Activated naive CD8-positive, alpha-beta T cell treated with anti-CD3 and anti-CD28 coated beads for 36 hours (primary cell): Measurements from ENCODE around the gene EIF3A. TPM values are rescaled to one million over a fixed set of nuclear protein-coding genes. Genes with fewer than 3 reads are reported as not detected.

Experiments
- DNase-seq: peaks from one replicate; pipeline ENCODE4 v3.0.0; 2021
- H3K27ac Mint-ChIP-seq: one replicate; pipeline ENCODE4 v1.8.0; 2022; ENCODE audit warnings: mild to moderate bottlenecking, moderate library complexity, mixed read lengths
- H3K27me3 Mint-ChIP-seq: one replicate; pipeline ENCODE4 v1.8.0; 2022; ENCODE audit warnings: mild to moderate bottlenecking, mixed read lengths
- H3K36me3 Mint-ChIP-seq: one replicate; pipeline ENCODE4 v1.8.0; 2021; ENCODE audit warnings: mild to moderate bottlenecking, mixed read lengths
- H3K4me1 Mint-ChIP-seq: one replicate; pipeline ENCODE4 v1.8.0; 2021; ENCODE audit warnings: mixed read lengths
- H3K4me3 Mint-ChIP-seq: one replicate; pipeline ENCODE4 v1.8.0; 2022; ENCODE audit warnings: mild to moderate bottlenecking, moderate library complexity, mixed read lengths
- H3K9me3 Mint-ChIP-seq: one replicate; pipeline ENCODE4 v1.8.0; 2022; ENCODE audit warnings: mixed read lengths
- total RNA-seq, 2 experiments: library from RNA; stranded (reverse); gene quantifications; one replicate each; pipeline ENCODE4 v1.2.3, GENCODE V29; 2021

The EIF3A gene
- total RNA-seq, 2 experiments from 2014 or later, result 160 to 163 TPM

DNA sequence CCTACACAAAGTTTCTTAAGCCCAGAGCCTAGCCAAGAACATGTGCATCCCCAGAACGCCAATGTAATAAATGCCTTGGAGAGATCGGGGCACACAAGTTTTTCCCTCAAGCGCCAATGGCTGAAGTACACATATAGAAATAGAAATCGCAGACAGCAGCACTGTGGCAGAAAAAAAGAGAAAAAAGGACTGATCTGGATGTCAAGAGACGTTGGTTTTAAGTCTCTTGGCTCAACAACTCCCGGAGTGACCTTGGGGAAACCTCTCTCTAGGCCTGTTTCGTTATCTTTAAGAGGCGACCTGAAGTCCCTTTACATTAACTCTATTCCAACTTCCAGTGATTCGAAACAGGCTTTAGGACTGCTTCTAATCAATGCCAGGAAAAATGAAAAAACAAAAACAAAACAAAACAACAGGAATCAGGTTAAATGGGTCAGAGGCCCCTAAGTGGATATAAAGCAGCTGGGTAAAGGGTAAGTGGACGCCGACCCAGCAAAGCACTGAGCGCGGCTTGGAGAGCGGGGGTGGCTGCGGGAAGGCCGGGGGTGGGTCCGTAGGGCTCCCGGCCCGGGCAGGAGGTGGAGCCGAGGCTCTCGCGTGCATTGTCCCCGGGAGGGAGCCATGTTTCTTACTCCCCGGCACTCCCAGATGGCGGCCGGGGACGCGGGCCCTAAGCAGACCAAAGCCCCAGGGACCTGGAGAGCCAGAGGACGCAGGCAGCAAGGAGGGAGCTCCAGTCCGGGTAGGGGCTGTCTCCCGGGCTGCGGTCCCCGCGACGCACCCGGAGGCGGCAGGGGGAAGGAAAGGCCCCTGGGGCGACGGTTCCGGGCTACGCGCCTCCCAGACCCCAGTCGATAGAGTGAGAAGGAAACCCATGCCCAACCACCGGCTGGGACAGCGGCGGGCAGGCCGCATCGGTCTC is 757 bp downstream of the EIF3A start:
- H3K36me3 Mint-ChIP-seq, result peaks cover 42% of the 10 kb centered on the region
- peaks cover 30% of the 10 kb centered on the region for H3K4me1 Mint-ChIP-seq
- no peaks in the 10 kb centered on the region for H3K9me3 Mint-ChIP-seq
- no peaks in the 10 kb centered on the region for H3K27me3 Mint-ChIP-seq
- peak overlapping the region; percentile 96 for H3K4me3 Mint-ChIP-seq
- peak; percentile 80 for DNase-seq
- peak overlapping the region; percentile 93 for H3K27ac Mint-ChIP-seq

- peak overlapping the region; percentile 96 for H3K4me3 Mint-ChIP-seq
- DNase-seq, result no peak
- H3K27ac Mint-ChIP-seq, result peak overlapping the region; percentile 93
- peaks cover 43% of the 10 kb centered on the region for H3K36me3 Mint-ChIP-seq
- H3K4me1 Mint-ChIP-seq, result peaks cover 35% of the 10 kb centered on the region
- H3K27me3 Mint-ChIP-seq, result no peaks in the 10 kb centered on the region
- no peaks in the 10 kb centered on the region for H3K9me3 Mint-ChIP-seq
These were observed 2.0 kb downstream of the EIF3A start for GRCh38 chr10:119078422-119079179.

DNA sequence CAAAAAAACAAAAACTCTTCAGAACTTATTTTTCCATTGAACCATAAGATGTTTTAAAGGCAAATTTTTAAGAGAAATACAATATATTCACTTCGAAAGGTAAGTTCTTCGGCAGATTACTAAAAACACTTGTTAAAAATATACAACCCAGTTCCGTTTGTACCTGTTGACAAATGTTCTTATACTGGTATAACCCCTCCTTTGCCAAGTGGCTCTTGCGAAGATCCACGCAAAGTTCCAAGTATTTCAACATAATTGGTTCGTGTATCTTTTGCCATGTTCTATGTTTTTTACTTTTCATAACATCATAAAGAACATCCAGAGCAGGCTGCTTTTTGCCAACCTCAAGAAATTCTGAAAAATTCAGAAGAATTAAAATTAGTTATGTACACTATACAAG is 7.0 kb downstream of the EIF3A start:
- H3K27me3 Mint-ChIP-seq, result no peaks in the 10 kb centered on the region
- DNase-seq, result no peak
- H3K36me3 Mint-ChIP-seq, result peaks cover 55% of the 10 kb centered on the region
- peaks cover 44% of the 10 kb centered on the region for H3K4me1 Mint-ChIP-seq
- H3K4me3 Mint-ChIP-seq, result no peak overlapping the region
- no peaks in the 10 kb centered on the region for H3K9me3 Mint-ChIP-seq
- H3K27ac Mint-ChIP-seq, result no peak overlapping the region

GRCh38 chr10:119070395-119071165 is 10.0 kb downstream of the EIF3A start:
- DNase-seq, result no peak
- H3K9me3 Mint-ChIP-seq, result no peaks in the 10 kb centered on the region
- no peak overlapping the region for H3K27ac Mint-ChIP-seq
- H3K27me3 Mint-ChIP-seq, result no peaks in the 10 kb centered on the region
- H3K4me1 Mint-ChIP-seq, result peaks cover 29% of the 10 kb centered on the region
- H3K36me3 Mint-ChIP-seq, result peaks cover 49% of the 10 kb centered on the region
- H3K4me3 Mint-ChIP-seq, result no peak overlapping the region

DNA sequence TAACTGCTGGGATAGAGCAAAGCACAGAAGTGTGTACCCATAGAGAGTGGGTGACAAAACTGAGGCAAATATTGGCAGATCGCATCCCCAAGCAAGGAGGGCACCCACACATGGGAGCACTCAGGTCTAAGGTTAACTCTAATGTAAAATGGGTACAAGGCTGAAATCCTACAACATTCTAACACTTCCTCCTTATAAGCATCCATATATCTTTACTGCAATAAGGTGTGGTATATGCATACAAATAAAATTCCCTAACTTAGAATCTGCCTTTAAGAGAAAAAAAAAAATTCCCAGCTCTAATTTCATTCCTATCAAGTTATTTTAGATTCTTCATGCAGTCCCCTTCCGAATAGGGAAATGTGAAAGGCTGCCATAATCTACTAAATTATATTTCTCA is 18.7 kb downstream of the EIF3A start:
- H3K4me3 Mint-ChIP-seq, result no peak overlapping the region
- no peak overlapping the region for H3K27ac Mint-ChIP-seq
- peaks cover 57% of the 10 kb centered on the region for H3K36me3 Mint-ChIP-seq
- H3K9me3 Mint-ChIP-seq, result no peaks in the 10 kb centered on the region
- H3K4me1 Mint-ChIP-seq, result peaks cover 18% of the 10 kb centered on the region
- no peaks in the 10 kb centered on the region for H3K27me3 Mint-ChIP-seq
- DNase-seq, result no peak

- Mint-ChIP-seq H3K4me1 (peaks cover 18% of the 10 kb centered on the region), H3K4me3 (no peak overlapping the region), H3K36me3 (peaks cover 61% of the 10 kb centered on the region), H3K27me3 (no peaks in the 10 kb centered on the region), H3K9me3 (no peaks in the 10 kb centered on the region), H3K27ac (peak overlapping the region; percentile 0)
- no peak for DNase-seq
These were observed 19.3 kb downstream of the EIF3A start for GRCh38 chr10:119061352-119061751.

GRCh38 chr10:119060107-119060506 is 20.5 kb downstream of the EIF3A start:
- Mint-ChIP-seq H3K4me3 (no peak overlapping the region), H3K9me3 (no peaks in the 10 kb centered on the region), H3K27me3 (no peaks in the 10 kb centered on the region), H3K4me1 (peaks cover 16% of the 10 kb centered on the region), H3K36me3 (peaks cover 54% of the 10 kb centered on the region), H3K27ac (no peak overlapping the region)
- DNase-seq, result no peak

- H3K36me3 Mint-ChIP-seq, result peaks cover 54% of the 10 kb centered on the region
- peaks cover 13% of the 10 kb centered on the region for H3K4me1 Mint-ChIP-seq
- H3K27me3 Mint-ChIP-seq, result no peaks in the 10 kb centered on the region
- no peaks in the 10 kb centered on the region for H3K9me3 Mint-ChIP-seq
- H3K27ac Mint-ChIP-seq, result no peak overlapping the region
- no peak for DNase-seq
- H3K4me3 Mint-ChIP-seq, result no peak overlapping the region
These were observed 21.1 kb downstream of the EIF3A start for GRCh38 chr10:119059557-119059956.

DNA sequence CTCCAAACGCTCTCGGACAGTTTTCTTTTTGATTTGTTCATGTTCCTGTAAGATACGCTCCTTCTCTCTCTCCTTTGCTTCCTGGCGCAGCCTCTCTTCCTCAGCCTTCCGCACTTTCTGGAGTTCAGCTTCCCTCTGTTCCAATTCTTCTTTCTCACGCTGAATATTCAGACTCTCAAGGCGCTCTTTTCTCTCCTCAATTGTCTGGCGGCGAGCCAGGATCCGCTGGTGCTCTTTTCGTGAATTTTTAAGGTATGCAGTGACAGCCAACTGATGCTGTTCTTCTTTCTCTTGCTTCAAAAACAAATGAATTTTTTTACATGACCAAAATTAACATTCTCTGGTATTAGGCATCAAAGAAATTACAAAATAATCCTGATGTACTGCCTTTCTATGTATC is 22.6 kb downstream of the EIF3A start:
- H3K27ac Mint-ChIP-seq, result peak overlapping the region; percentile 42
- H3K9me3 Mint-ChIP-seq, result no peaks in the 10 kb centered on the region
- peaks cover 13% of the 10 kb centered on the region for H3K4me1 Mint-ChIP-seq
- H3K4me3 Mint-ChIP-seq, result no peak overlapping the region
- peaks cover 49% of the 10 kb centered on the region for H3K36me3 Mint-ChIP-seq
- no peaks in the 10 kb centered on the region for H3K27me3 Mint-ChIP-seq
- no peak for DNase-seq

DNA sequence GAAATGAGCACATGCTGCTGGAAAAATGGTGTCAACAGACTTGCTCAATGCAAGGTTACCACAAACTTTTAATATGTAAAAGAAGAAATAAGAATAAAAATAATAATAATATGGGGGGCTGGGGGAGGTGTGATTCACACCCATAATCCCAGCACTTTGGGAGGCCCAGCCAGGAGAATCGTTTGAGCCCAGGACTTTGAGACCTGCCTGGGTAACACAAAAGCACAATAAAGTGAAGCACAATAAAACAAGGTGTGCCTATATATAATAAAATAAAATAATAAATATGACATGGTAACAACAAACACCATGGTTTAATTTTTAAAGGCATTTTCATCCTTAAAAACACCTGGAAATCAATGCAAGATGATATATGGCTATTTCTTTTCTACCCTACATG is 25.1 kb downstream of the EIF3A start:
- Mint-ChIP-seq H3K4me1 (peaks cover 4% of the 10 kb centered on the region), H3K27ac (no peak overlapping the region), H3K4me3 (no peak overlapping the region), H3K27me3 (no peaks in the 10 kb centered on the region), H3K36me3 (peaks cover 54% of the 10 kb centered on the region), H3K9me3 (no peaks in the 10 kb centered on the region)
- no peak for DNase-seq

DNA sequence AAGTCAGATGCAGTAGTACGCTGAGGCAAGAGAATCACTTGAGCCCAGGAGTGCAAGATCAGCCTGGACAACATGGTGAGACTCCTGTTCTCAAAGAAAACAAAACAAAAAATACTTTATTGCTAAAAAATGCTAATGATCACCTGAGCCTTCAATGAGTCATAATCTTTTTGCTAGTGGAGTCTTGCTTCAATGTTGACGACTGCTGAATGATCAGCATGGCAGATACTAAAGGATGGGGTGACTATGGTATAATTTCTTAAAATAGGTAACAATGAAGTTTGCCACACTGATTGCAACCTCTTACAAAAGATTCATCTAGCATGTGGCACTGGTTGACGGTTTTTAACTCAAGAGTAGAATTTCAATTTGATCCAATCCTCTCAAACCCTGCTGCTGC is 28.8 kb downstream of the EIF3A start:
- DNase-seq, result no peak
- Mint-ChIP-seq H3K36me3 (peaks cover 49% of the 10 kb centered on the region), H3K27ac (no peak overlapping the region), H3K27me3 (no peaks in the 10 kb centered on the region), H3K4me1 (peaks cover 4% of the 10 kb centered on the region), H3K9me3 (no peaks in the 10 kb centered on the region), H3K4me3 (no peak overlapping the region)

DNA sequence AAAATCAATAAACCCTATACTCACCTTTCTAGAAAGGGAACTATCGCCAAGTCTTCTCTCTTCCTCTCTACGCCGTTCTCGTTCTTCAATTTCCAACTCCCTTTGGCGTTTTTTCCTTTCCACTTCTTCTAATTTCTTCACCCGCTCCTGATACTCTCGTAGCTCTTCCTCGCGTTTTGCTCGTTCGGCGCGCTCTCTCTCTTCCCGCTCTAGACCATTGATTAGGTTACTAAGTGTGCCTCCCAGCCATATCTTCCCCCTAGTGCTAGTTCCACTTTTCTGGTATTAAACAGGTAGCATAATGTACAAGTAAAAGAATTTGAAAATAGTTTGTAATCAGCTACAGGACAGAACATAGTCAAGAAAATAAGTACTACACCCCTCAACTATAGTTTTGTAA is 30.8 kb downstream of the EIF3A start:
- Mint-ChIP-seq H3K36me3 (peaks cover 56% of the 10 kb centered on the region), H3K4me1 (peaks cover 4% of the 10 kb centered on the region), H3K9me3 (no peaks in the 10 kb centered on the region), H3K27ac (no peak overlapping the region), H3K27me3 (no peaks in the 10 kb centered on the region), H3K4me3 (no peak overlapping the region)
- DNase-seq, result no peak

GRCh38 chr10:119049361-119049760 is 31.3 kb downstream of the EIF3A start:
- H3K4me3 Mint-ChIP-seq, result no peak overlapping the region
- no peak overlapping the region for H3K27ac Mint-ChIP-seq
- DNase-seq, result no peak
- H3K9me3 Mint-ChIP-seq, result no peaks in the 10 kb centered on the region
- H3K4me1 Mint-ChIP-seq, result peaks cover 4% of the 10 kb centered on the region
- H3K36me3 Mint-ChIP-seq, result peaks cover 55% of the 10 kb centered on the region
- H3K27me3 Mint-ChIP-seq, result no peaks in the 10 kb centered on the region

GRCh38 chr10:119045561-119045960 is 35.1 kb downstream of the EIF3A start:
- Mint-ChIP-seq H3K36me3 (peaks cover 59% of the 10 kb centered on the region), H3K9me3 (no peaks in the 10 kb centered on the region), H3K27ac (no peak overlapping the region), H3K4me3 (no peak overlapping the region), H3K27me3 (no peaks in the 10 kb centered on the region), H3K4me1 (peaks cover 9% of the 10 kb centered on the region)
- no peak for DNase-seq

- peaks cover 12% of the 10 kb centered on the region for H3K4me1 Mint-ChIP-seq
- H3K27ac Mint-ChIP-seq, result peak overlapping the region; percentile 14
- H3K9me3 Mint-ChIP-seq, result no peaks in the 10 kb centered on the region
- no peak for DNase-seq
- no peak overlapping the region for H3K4me3 Mint-ChIP-seq
- H3K36me3 Mint-ChIP-seq, result peaks cover 65% of the 10 kb centered on the region
- H3K27me3 Mint-ChIP-seq, result no peaks in the 10 kb centered on the region
These were observed 38.4 kb downstream of the EIF3A start for GRCh38 chr10:119042169-119042568.
